ENCODE data around the gene SRRM3. TPM values are rescaled to one million over a fixed set of nuclear protein-coding genes. Genes with fewer than 3 reads are reported as not detected.
"Not testable (repeated sequence)": the region's sequence is repeated elsewhere in the genome, so short reads cannot be mapped to it uniquely, and the experiment has no call there.

SRRM3 gene
- total RNA-seq, 1 donor from 2014 or later = not detected

DNA sequence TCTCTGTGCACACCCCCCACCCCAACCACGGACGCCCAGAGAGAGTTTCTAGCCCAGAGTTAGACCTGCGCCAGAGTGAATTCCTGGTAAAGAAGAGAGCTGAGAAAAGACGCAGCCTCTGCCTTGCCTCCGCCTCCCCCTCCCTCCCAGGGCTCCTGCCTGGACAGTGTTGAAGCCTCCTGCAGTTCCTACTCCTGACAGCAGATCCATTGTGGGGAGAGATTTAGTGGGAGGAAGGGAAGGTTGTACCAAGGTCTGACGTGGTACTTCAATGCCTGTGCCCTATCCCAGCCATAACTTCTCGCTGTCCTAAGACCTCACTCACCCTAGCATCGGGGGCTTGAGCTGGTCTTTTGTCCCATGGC is 952 bp downstream of the SRRM3 start:
- intact Hi-C loops (cut with micrococcal nuclease) = no loop called here
- no peak overlapping the region for H3K4me3 Mint-ChIP-seq
- POLR2A ChIA-PET = interaction anchor here (0.6 kb wide), 1 partner anchor 118 kb away, joined by 7 read pairs; no protein-coding TSS in a partner anchor

DNA sequence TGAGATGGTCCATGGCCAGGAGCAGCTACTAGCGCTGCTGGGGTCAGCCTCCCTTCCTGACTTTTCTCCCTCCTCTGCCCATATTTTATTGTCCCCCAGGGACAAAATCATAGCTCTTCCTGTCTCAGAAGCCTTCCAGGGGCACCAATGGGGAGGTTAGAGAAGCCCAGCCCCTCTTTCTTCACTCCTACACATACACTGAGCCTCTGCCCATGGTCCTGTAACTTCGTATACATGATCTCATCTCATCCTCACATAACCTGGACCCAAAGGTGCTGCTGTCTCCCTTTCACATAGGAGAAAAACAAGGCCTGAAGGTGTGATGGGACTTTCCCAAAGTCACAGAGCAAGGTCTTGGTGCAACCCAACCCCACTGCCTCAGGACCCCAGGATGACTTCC is 2.5 kb downstream of the SRRM3 start:
- H3K27me3 Mint-ChIP-seq = peaks cover 34% of the 10 kb centered on the region
- no peaks in the 10 kb centered on the region for H3K36me3 Mint-ChIP-seq (ENCODE audit: low read depth)
- no peaks in the 10 kb centered on the region for H3K9me3 Mint-ChIP-seq
- POLR2A ChIA-PET = no interaction called here
- CTCF ChIA-PET = no interaction called here
- TF ChIP-seq, protein P1, sequence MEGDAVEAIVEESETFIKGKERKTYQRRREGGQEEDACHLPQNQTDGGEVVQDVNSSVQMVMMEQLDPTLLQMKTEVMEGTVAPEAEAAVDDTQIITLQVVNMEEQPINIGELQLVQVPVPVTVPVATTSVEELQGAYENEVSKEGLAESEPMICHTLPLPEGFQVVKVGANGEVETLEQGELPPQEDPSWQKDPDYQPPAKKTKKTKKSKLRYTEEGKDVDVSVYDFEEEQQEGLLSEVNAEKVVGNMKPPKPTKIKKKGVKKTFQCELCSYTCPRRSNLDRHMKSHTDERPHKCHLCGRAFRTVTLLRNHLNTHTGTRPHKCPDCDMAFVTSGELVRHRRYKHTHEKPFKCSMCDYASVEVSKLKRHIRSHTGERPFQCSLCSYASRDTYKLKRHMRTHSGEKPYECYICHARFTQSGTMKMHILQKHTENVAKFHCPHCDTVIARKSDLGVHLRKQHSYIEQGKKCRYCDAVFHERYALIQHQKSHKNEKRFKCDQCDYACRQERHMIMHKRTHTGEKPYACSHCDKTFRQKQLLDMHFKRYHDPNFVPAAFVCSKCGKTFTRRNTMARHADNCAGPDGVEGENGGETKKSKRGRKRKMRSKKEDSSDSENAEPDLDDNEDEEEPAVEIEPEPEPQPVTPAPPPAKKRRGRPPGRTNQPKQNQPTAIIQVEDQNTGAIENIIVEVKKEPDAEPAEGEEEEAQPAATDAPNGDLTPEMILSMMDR (IDR thresholded peaks at IDR 0.05) = no peak
- no peaks in the 10 kb centered on the region for H3K4me1 Mint-ChIP-seq
- no peak for DNase-seq
- no peak for ATAC-seq (ENCODE audit: low read depth)
- no peak overlapping the region for H3K27ac Mint-ChIP-seq
- intact Hi-C loops (cut with micrococcal nuclease) = no loop called here
- no peak overlapping the region for H3K4me3 Mint-ChIP-seq

More for the DNA sequence above, 952 bp downstream of the SRRM3 start:
- no peak for DNase-seq
- Mint-ChIP-seq H3K27me3 (peaks cover 41% of the 10 kb centered on the region), H3K36me3 (ENCODE audit: low read depth) (no peaks in the 10 kb centered on the region), H3K9me3 (no peaks in the 10 kb centered on the region), H3K4me1 (no peaks in the 10 kb centered on the region), H3K27ac (no peak overlapping the region)
- TF ChIP-seq, protein P1 (IDR thresholded peaks at IDR 0.05) = no peak
- CTCF ChIA-PET = no interaction called here
- ATAC-seq (ENCODE audit: low read depth) = no peak

DNA sequence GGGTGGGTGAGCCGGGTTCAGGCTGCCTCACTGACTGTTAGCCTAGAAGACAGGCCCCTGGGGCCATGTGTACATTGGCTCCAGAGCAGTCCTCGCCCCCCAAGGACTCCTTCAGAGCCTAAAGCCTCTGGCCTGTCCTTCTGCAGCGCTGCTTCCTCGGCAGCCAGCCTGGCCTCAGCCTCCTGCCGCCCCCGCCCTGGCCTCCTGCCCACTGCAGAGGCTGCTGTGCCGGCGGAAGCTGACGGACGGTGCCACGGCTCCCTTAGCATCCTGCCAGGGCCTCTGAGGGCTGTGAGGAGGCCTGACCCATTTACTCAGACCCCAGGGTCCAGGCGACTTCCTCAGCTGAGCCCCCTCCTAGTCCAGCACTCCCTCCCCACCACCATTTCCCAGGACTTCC is 4.9 kb downstream of the SRRM3 start:
- no peaks in the 10 kb centered on the region for H3K4me1 Mint-ChIP-seq
- no peaks in the 10 kb centered on the region for H3K9me3 Mint-ChIP-seq
- CTCF ChIA-PET = no interaction called here
- no peak overlapping the region for H3K27ac Mint-ChIP-seq
- POLR2A ChIA-PET = no interaction called here
- H3K4me3 Mint-ChIP-seq = no peak overlapping the region
- intact Hi-C loops (cut with micrococcal nuclease) = no loop called here
- TF ChIP-seq, protein P1 (IDR thresholded peaks at IDR 0.05) = no peak
- no peaks in the 10 kb centered on the region for H3K36me3 Mint-ChIP-seq (ENCODE audit: low read depth)
- DNase-seq = no peak
- no peak for ATAC-seq (ENCODE audit: low read depth)
- peaks cover 33% of the 10 kb centered on the region for H3K27me3 Mint-ChIP-seq

DNA sequence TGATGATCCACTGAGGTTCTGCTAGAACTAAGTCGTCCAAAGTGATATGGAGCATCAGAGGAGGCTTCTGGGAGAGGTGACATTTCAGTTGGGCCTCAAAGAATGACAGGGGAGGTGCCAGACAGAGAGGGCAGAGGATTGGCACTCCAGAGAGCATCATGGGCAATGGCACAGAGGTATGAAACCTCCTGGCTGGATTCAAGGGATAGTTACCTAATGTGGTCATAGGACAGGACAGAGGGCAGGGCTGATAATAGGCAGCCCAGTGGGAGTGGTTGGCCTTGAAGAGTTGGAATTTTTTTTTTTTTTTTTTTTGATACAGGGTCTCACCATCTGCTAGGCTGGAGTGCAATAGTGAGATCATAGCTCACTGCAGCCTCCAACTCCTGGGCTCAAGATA is 7.6 kb downstream of the SRRM3 start:
- CTCF ChIA-PET = no interaction called here
- Mint-ChIP-seq H3K36me3 (ENCODE audit: low read depth) (no peaks in the 10 kb centered on the region), H3K9me3 (no peaks in the 10 kb centered on the region), H3K27ac (no peak overlapping the region), H3K4me3 (no peak overlapping the region), H3K4me1 (no peaks in the 10 kb centered on the region), H3K27me3 (peaks cover 20% of the 10 kb centered on the region)
- ATAC-seq (ENCODE audit: low read depth) (no peak), DNase-seq (no peak)
- intact Hi-C loops (cut with micrococcal nuclease) = no loop called here
- TF ChIP-seq, protein P1 (IDR thresholded peaks at IDR 0.05) = no peak
- POLR2A ChIA-PET = no interaction called here

DNA sequence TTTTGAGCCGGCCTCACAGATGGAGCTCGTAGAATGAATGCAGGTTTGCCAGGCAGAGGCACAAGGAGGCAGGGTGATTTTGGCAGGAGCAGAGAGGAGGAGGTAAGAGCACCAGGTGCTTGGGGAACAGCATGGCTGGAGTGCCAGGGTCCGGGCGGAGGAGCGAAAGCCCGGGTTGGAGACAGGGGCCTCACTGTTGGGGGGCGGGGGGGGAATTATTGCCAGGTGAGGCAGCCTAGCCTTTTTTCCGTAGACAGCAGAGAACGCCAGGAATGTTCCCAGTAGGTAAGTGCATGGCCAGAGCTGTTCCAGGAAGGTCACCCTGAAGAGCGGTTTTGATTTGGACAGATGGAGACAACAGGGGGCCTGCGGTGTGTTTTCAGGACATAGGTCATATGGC is 9.5 kb downstream of the SRRM3 start:
- TF ChIP-seq, protein P1 (IDR thresholded peaks at IDR 0.05) = no peak
- no peak for ATAC-seq (ENCODE audit: low read depth)
- Mint-ChIP-seq H3K9me3 (no peaks in the 10 kb centered on the region), H3K4me3 (no peak overlapping the region), H3K36me3 (ENCODE audit: low read depth) (no peaks in the 10 kb centered on the region), H3K27me3 (peaks cover 8% of the 10 kb centered on the region), H3K4me1 (no peaks in the 10 kb centered on the region), H3K27ac (no peak overlapping the region)
- no peak for DNase-seq
- intact Hi-C loops (cut with micrococcal nuclease) = no loop called here
- CTCF ChIA-PET = no interaction called here
- POLR2A ChIA-PET = interaction anchor here (0.6 kb wide), 1 partner anchor 68 kb away, joined by 3 read pairs; no protein-coding TSS in a partner anchor

DNA sequence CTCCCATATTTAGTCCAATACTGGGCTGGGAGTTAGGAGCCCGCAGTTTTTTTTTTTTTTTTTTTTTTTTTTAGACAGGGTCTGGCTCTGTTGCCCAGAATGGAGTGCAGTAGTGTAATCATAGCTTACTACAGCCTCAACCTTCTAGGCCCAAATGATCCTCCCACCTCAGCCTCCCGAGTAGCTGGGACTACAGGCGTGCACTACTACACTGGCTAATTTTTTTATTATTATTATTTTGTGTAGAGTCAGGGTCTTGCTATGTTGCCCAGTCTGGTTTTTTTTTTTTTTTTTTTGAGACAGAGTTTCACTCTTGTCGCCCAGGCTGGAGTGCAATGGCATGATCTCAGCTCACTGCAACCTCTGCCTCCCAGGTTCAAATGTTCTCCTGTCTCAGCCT is 13.7 kb downstream of the SRRM3 start:
- intact Hi-C loops (cut with micrococcal nuclease); POLR2A ChIA-PET; ATAC-seq (ENCODE audit: low read depth); H3K4me3 Mint-ChIP-seq; H3K27ac Mint-ChIP-seq; CTCF ChIA-PET; H3K9me3 Mint-ChIP-seq; DNase-seq; H3K36me3 Mint-ChIP-seq (ENCODE audit: low read depth); H3K4me1 Mint-ChIP-seq: not testable (repeated sequence)
- peaks cover 28% of the 10 kb centered on the region for H3K27me3 Mint-ChIP-seq

All from activated B cell treated with CpG ODN at 0.5 μM for 24 hours (primary cell).